ENCODE data around the gene USP25. TPM values are rescaled to one million over a fixed set of nuclear protein-coding genes. Genes with fewer than 3 reads are reported as not detected.

Gene USP25
- total and polyA plus RNA-seq, 9 of the 15 experiments (the other 6 are each of a cell fraction or from before 2014, with no cell fraction given): 7.8 to 44.9 (median 31.4) TPM

DNA sequence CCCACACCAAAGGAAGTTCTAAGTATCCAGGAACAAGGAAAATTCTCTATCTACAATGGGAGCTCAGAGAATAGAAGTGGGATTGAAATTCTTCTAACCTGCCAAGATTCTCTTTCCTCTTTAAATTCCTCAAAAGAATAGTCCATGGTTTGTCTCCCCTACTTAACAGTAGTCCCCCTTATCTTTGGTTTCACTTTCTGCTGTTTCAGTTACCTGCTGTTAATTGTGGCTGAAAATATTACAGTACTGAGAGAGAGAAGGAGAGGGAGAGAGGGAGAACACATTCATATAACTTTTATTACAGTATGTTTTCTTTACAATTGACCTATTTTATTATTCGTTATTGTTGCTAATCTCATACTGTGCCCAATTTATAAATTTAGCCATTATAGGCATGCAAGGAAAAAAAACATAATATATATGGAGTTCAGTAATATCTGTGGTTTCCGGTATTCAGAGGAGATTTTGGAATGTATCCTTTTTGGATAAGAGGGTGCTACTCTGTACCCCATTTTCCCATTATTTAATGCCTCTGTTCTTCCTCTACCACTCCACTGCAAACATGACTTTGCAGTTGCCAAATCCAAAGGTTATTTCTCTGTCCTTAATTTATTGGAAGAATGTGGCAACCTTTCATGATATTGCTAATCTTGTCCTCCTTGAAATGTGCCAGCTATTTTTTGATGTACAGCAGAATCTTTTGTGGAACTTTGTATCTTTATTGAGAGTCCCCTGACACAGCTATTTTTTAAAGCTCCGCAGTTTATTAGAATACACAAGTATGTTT, 68.0 kb downstream of the USP25 start:
- no peak for FAIRE-seq
- peak; percentile 99 for TF ChIP-seq MYNN (IDR thresholded peaks at IDR 0.05)
- TF ChIP-seq MYNN (CRISPR knock-in tag; IDR thresholded peaks at IDR 0.05): peak; percentile 88
- peak; percentile 17; the same call in 1 of the 2 replicates for TF ChIP-seq ZNF316 (IDR thresholded peaks at IDR 0.05)
- TF ChIP-seq ILF3 (IDR thresholded peaks at IDR 0.05; ENCODE audit: borderline replicate concordance): no peak
- TF ChIP-seq FOXJ2 (tag; IDR thresholded peaks at IDR 0.05): no peak
- POLR2A ChIA-PET: no interaction called here
- Histone ChIP-seq H3K9me3 (replicated peaks; ENCODE audit: control insufficient read depth, insufficient read depth, low read depth, low read length) (no peaks in the 10 kb centered on the region), H3K4me1 (replicated peaks in 1 of 2; ENCODE audit: control insufficient read depth in 2 of 2, insufficient read depth in 2 of 2, low read length in 2 of 2) (0 out of 5 replicates have a peak, but pooled peaks cover 0 to 3% of the 10 kb centered on the region in 2 experiments), H3K9me1 (ENCODE audit: control insufficient read depth, insufficient read depth, low read length) (no peaks in the 10 kb centered on the region), H3K27me3 (ENCODE audit: control insufficient read depth in 2 of 2, insufficient read depth in 2 of 2, low read length in 2 of 2) (no peaks in the 10 kb centered on the region), H3K79me2 (ENCODE audit: control insufficient read depth, insufficient read depth, low read length) (peaks cover 19% of the 10 kb centered on the region; the same call in 1 of the 3 replicates), H2AFZ (ENCODE audit: low read depth, low read length) (no peak overlapping the region), H3K9ac (ENCODE audit: insufficient read depth in 1 of 2, low read depth in 2 of 2, low read length in 2 of 2) (no peak overlapping the region), H3K4me3 (no peak overlapping the region), H3K4me2 (ENCODE audit: insufficient read depth, low read length) (no peak overlapping the region; the same call in 1 of the 2 replicates), H4K20me1 (replicated peaks; ENCODE audit: control insufficient read depth, insufficient read depth, low read length) (no peaks in the 10 kb centered on the region), H3K27ac (ENCODE audit: extremely low read depth, low read depth, low read length) (peak overlapping the region; percentile 34; the same call in 1 of the 3 replicates), H3K36me3 (ENCODE audit: control insufficient read depth, insufficient read depth, low read length) (peaks cover 10% of the 10 kb centered on the region)
- intact Hi-C loops (cut with micrococcal nuclease): no loop called here
- peak in 2 of 4 experiments; percentile 14 to 17 for DNase-seq (ENCODE audit: extremely low read depth in 1 of 4, low spot score in 3 of 4)
- CTCF ChIA-PET (ENCODE audit: low intra/inter-chr PET ratio): interaction anchor here (0.6 kb wide), 1 partner anchor 1482 kb away, joined by 3 read pairs; no protein-coding TSS in a partner anchor
- in situ Hi-C loops (cut with MboI): no loop called here
- 71% methylated on average over 3 of the region's 3 CpGs for WGBS (ENCODE audit: insufficient coverage, low coverage, missing lambda C conversion rate)
- ATAC-seq: peak; percentile 78
- no TSS peak for BruUV-seq (replicated peaks)
